ENCODE measurements around the gene C3orf52.

GRCh38 chr3:112038863-112039262 lies 47.3 kb upstream of the C3orf52 start:
- no peak for TF ChIP-seq CTCF (IDR thresholded peaks at IDR 0.05)
- TF ChIP-seq EP300 (IDR thresholded peaks at IDR 0.05) = no peak
- TF ChIP-seq POLR2AphosphoS5 (IDR thresholded peaks at IDR 0.05) = no peak
